GM21367 (cell line): ENCODE results near the gene HECW1.
A peak's percentile ranks its signal among the peaks of the same experiment; 100 is the strongest.

Source experiments
- ATAC-seq: cut with Tn5 transposase; IDR thresholded peaks from one replicate; pipeline ENCODE4 v1.9.1; 2021; ENCODE audit not compliant: unreplicated experiment

Gene HECW1

DNA sequence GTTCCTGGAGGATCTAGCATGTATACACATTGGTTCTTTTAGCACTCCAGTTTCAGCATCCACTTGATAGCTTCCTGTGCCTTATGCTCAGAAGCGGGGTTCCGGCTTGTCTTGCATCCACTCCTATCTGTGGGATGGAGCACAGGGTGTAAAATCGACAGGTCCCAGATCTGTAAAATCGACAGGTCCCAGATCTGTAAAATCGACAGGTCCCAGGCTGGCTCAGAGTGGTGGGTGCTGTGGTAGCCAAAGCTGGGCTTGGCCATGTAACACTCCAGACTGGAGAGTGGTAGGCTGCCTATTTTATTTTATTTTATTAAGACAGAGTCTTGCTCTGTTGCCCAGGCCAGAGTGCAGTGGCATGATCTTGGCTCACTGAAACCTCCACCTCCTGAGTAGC, 30.3 kb downstream of the HECW1 start:
- ATAC-seq, result no peak

DNA sequence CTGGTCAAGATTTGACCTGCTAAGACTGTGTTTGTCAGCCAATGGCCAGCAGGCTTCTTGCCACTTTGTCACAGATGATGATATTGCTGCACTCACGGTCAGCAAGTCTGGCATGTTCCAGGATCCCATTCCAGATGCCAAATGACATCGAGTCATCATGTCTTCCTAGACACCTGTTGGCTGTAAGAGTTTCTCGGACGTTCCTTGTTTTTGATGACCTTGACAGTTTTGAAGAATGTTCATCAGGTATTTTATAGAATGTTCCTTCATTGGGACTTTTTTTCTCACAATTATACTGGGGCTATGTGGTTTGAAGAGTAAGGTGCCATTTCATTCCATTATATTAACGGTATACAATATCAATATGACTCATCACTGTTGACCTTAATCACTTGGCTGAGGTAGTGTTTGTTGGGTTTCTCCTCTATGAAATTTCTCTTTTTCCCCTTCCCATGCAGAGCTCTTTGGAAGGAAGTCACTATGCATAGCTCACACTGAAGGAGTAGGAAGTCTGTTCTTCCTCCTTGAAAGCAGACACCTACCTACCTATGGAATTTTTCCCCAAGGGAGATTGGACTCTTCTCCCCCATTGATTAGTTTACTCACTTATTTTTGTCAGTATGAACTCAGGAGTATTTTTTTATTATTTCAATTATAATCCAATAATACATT, 31.6 kb downstream of the HECW1 start:
- ATAC-seq, result no peak

DNA sequence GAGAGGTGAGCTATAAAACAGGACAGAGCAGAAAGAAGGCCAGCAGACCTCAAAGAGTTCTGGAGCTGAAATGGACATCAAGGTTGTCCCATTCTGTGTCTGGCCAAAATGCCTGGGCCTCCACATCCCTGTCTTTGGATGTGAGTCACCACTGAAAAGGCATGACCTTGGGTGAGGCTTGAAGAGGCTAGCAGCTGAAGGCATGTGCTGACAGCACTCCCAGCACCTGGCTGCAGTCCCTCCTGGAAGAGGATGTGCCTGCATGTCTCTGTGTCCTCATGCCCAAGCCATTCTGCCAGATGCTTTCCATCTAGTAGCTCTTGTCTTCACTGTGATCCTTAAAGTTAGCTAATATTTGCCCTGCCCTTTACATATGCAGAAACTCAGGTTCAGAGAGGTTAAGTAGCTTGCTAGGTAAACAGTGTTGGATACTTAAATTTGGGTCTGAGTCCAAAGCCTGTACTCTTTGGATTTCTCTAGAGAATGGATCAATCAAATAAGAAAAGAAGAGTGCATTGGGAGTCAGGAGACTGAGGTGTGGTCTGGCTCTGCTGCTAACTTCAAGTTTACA, 35.8 kb downstream of the HECW1 start:
- no peak for ATAC-seq

DNA sequence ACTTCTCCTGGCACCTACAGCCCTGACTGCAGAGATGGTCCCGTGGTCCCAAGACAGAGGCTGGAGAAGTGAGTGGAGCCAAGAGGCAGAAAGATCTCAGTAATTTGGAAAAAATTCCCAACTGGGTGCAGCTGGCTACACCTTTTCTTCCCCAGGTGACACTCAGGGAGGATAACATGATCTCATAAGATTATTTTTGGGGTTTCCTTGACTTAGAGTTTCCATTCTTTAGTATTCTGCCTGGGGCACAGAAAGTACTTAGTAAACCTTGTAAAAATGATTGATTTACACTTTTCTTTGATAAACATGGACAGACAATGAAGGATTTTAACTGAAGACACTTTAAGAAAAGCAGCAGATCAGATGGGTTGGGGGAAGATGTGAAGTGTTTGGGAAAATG, 38.6 kb downstream of the HECW1 start:
- no peak for ATAC-seq

DNA sequence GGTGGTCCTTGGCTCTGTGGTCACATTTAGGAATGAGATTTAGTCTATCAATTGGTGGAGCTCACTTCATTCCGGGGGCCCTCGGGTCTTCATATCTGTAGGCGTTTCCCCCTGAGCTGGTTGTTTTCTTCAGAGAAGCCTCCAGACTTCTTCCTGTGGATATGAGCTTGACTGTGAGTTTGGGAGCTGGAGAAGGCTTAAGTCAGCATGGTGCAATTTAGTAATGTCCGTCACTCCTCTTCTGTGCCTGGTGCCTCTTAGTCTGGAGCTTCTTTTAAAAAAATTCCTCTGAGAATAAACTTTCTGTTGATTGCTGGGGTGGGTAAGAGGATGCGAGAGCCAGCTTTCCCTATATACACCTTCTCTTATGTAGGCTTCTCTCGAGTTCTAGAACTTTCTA, 40.2 kb downstream of the HECW1 start:
- ATAC-seq, result no peak

DNA sequence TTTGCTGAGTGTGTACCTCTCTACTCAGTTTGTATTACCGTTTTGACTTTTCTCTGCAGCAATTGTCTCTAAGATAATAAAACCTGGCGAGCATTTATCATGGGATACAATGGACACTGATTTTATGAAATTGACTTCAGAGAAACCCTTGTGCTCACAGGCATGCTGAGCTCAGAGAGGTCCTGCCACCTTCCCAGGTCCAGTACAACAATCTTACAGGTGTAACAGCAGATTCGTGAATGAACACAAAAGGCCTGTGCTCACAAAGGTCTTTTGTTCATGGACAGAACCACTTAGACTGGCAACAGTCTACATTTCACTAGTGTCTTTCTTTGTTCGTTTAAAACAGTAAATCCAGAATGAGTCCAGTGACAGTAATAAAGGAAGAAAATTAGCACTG, 43.2 kb downstream of the HECW1 start:
- no peak for ATAC-seq

DNA sequence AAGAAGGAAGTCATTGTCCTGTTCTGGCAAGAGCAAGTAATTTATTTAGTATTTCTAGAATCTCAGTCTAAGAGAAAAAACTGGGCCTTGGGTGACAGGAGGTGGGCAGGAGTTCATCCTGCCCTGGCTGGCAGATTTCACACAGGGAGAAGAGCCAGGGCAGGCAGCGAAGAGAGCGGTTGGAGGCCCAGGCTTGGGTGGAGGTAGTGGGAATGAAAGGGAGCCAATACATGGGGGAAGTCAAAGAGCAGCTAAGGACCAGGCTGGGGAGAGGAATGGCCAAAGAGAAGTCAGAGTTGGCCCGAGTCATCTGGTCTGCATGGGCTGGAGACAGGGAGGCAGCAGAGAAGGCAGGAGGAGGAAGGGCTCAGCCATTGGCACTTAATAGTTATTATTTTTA, 51.4 kb downstream of the HECW1 start:
- no peak for ATAC-seq

DNA sequence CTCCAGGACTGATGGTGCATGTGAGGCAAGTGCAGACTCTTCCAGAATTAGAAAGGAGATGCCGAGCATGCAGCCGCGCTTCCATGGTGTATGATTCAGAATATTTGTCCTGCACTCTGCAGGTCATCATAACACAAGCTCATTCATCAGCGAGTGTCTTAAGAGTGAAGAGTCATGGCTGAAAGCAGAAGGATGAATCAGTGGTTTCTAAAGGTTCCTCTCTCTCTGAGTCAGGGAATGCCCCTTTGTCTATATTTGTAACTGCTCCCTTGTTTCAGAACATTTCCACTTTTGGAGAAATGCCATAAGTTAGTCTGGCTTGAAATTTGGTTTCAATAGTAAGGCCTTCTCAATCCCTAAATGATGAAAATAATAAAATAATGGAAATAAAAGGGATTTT, 52.3 kb downstream of the HECW1 start:
- peak; percentile 90 for ATAC-seq

DNA sequence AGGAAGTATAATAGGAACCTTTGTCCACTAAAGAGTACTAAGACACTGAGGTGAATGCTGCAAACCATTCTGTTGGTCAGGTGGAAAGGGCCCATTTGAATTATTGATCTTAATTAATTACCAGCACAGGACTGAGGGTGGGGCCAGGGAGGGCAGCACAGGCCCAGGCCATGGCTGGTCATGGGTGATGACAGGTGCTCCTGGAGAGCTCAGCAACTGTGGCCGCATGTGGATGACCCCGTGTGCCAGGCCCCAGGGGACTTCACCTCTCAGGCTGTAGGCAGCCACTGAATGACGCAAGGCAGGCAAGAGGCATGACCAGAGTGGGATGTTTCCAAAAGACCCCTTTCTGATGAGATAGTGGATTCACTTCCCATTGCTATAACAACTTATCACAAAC, 54.2 kb downstream of the HECW1 start:
- ATAC-seq, result no peak

DNA sequence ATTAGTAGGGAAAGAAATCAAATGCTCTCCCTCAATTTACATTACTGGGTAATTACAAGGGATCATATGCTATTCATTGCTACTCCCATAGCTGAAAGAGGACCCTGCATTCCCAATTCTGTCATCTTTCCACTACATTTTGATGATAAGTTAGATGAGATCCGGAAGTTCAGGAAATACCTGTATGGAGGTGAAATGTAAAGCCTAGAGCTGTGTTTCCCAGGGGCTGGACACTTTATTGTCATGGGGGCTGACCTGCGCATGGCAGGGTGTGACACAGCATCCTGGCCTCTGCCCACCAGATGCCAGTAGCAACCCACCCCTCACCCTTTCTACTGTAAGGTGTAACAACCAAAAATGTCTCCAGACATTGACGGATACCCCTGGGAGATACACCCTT, 56.6 kb downstream of the HECW1 start:
- no peak for ATAC-seq

DNA sequence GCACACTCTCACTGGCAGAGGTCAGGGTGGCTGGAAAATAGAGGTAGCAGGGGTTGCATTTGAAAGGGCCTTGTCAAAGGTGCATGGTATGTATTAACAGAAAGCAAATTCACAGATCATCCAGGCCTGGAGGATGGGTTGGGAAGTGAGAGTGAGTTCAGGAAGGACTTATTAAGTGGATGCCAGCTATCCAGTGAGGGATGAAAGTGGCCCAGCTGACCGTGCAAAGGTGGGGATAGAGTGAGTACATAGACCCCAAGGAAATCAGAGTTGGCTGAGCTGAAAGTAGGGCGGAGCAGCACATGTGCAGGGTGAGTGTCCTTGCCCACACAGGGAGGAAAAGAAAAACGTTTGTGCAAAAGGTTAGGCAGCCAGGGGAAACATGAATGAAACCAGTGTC, 58.1 kb downstream of the HECW1 start:
- no peak for ATAC-seq

DNA sequence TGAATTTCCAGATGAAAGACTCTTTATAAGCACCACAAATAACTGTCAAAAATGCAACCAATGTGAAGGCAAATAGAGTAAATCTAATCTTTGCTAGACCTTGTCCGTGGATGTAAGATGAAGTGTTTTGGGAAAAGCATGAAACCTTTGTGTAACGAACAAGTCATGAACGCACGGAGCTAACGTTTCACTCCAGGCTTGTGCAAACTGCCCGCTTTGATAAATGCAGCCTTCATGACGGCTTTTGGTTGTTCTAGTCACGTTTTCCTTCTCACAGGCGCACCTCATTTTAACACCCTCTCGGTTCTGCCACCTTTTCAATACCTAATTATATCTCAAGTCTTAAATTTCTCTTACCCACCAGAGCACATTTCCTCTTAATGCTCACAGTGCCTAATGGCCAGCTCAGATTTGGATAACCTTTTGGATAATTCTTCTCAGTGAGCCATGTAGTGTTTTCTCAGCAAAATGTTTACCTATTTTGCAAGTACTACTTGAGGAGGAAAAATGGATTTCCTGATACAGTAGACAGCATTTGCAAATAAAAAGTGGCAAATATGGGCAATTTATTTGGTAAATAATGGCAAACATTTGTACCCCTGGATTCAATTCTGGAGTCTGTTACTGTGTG, 63.2 kb downstream of the HECW1 start:
- no peak for ATAC-seq

DNA sequence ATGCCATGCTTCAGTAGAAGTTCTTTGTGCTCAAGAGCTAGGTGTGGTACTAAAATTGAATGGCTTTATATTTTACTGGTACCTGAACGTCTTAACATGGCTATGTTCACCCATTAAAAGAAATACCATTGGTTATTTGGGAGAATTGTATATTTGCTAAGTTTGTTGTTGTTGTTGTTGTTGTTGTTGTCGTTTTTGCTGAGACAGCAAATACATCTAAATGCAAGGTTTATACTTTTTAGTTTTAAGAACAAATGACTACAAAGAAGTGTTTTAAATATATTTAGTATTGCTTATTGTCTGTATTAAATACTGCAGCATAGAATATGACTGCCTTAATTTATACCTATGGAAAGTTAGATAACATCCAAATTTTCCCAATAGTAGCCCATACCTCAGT, 66.9 kb downstream of the HECW1 start:
- ATAC-seq, result no peak

DNA sequence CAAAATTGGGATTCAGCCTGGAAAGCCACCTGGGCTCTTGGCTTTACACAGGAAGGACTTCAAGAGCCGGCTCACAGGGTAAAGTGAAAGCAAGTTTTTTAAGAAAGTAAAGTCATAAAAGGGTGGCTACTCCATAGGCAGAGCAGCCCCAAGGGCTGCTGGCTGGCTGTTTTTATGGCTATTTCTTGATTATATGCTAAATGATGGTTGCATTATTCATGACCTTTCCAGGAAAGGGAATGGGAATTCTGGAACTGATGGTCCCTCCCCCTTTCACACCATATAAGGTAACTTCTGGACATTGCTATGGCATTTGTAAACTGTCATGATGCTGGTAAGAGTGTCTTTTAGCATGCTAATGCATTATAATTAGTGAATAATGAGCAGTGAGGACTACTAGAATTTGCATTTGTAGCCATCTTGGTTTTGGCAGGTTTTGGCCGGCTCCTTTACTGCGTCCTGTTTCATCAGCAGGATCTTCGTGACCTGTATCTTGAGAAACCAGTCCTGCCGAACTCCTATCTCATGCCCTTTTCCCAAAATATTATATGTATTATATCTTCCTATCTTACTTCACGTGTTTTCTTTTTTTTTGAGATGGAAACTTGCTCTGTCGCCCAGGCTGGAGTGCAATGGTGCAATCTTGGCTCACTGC, 80.5 kb downstream of the HECW1 start:
- no peak for ATAC-seq

DNA sequence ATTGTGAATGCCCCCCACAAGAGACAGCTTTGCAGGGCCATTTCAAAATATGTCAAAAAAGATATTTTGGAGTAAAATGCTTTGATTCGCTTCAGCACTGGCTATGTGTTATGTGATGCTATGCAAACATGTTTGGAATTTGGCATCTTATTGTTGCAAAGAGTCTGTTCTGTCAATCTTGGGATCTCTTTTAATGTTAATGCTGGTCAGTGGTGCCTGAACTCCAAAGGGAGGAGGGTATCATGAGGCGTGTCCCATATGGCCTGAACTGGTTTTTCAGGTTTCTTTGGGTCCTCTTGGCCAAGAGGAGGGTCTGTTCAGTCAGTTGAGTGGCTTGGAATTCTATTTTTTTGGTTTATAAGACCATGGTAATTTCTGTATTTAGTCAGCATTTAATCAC, 81.4 kb downstream of the HECW1 start:
- ATAC-seq, result no peak

DNA sequence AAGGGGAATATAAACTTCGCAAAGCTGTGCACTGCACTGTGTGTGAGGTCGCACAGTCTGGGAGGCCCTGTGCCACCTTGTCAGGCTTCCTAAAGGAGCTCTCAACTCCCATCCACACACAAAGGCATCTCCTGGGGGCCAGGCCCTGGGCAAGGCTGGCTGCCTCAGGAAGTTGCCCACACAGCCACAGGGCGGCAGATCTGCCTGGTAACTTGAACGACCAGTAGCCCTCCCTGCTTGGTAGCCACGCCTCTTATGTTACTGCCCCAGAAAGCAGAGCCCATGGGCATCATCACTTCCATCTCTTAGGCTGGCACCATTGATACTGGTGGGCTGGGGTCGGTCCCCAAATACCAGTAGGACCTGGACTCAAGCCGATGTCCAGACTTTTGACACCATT, 82.8 kb downstream of the HECW1 start:
- ATAC-seq, result no peak

DNA sequence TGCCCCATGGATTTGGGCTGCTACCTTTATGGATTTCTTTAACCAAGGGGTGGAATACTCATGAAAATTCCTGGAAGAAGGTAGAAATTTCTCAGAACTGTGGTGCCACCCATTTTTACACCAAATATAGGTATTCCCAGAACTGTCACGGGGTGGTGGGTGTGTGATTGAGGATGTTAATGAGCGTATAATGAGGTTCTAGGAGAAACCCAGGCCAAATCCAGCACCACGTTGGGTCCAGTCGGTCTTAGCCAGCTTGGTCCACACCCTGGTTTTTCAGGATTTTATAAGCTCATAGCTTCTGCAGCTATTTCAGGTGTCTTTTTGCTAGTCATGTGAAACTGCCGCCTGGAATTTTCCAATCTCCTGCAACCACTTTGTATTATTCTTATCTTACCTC, 83.3 kb downstream of the HECW1 start:
- ATAC-seq, result no peak

DNA sequence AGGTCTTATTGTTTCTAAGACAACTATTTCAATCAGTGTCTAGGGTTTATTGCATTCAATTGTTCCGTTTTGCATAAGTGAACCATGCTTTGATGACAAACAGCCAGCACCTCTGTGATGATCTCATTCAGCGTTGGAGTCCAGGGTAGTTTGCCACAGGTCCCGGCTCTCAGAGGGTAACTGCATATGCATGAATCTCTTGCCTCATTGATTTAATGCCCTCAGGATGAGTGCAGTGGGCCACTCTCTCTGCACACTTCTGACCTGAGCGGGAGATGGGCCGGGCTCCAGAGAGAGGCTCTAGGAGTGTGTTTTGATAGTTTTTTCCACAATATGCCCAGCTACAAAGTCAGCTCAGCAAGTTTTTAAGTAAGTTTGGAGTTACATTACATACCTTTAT, 83.9 kb downstream of the HECW1 start:
- ATAC-seq, result no peak

DNA sequence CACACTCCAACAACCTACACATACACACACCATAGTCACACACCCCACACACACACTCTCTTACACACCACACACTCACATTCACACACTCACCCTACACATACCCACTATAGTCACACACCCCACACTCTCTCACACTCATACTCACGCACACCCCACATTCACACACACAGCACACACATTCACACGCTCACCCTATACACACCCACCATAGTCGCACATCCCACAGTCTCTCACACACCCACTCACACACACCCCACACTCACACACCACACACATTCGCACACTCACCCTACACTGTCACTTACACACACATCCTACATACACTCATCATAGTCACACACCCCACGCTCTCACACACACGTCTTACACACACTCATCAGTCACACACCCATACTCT, 85.6 kb downstream of the HECW1 start:
- no peak for ATAC-seq

DNA sequence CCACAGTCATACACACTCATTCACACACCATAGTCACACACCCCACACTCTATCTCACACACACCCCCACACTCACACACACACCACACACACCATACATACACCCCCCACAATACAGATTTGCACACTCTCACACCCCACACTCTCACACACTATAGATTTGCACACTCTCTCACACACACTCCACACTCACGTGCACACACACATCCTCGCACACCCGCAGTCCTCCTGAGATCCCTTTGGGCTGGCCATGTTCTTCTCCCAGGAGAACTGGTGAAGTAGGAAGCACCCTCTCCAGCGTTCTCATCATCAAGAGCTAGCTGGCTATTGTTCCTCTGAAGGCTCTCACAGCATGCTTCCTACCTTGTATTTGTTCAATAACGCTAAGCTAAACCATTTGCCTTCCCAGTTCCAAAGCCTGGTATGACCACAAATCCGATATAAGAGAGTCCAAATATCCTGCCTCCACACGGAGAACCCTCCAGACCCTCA, 86.2 kb downstream of the HECW1 start:
- no peak for ATAC-seq

DNA sequence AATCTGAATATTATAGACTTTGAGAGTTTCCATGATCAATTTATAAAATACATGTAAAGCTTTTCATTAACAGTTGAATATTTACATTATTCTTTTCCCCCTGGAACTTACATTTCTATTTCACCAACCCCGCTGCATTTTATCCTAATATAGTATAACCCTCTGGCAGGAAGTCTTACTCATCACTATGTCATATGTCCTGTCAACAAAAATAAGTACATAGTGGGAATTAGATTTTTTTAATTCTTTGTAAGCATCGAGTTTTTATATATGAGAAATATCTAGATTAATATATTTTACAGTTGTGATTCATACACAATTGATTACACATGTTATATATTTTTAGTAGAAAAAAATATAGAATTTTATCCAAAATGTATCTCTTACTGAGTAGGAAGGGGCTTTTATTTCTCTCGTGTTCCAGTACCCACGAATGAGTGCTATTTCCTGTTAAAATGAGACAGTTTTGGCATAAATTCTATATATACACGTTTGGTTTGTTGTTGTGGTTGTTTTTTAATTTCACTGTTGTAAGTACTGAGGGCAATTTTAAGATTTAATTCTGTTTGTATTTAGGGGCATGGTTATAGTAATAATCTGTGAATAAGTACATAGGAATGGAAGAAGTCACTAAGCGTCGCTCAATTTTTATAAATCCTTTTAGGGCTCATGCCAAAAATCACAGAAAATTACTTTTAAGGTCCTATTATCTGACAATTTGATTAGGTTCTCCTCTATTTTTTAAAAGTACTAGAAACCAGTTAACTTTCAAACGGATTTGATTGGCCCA, 87.1 kb downstream of the HECW1 start:
- no peak for ATAC-seq
